Neutrophil (primary cell): Measurements from ENCODE around the gene PRKACB.
"Not testable (repeated sequence)": the region's sequence is repeated elsewhere in the genome, so short reads cannot be mapped to it uniquely, and the experiment has no call there.

Experiments used
- H3K27ac ChIP-seq: fragments of 200-600 bp; sonication (generic); 2 replicates; pipeline ENCODE4 v1.5.1; 2016; ENCODE audit warnings: mild to moderate bottlenecking, moderate library complexity
- H3K27me3 ChIP-seq: fragments of 200-600 bp; sonication (generic); 2 replicates; pipeline ENCODE4 v1.6.0; 2016; ENCODE audit warnings: mild to moderate bottlenecking
- H3K36me3 ChIP-seq: fragments of 200-600 bp; sonication (generic); 2 replicates; pipeline ENCODE4 v1.5.1; 2017
- H3K4me1 ChIP-seq, 2 experiments: fragments of 200-600 bp in 1 of 2; sonication (generic) in 1 of 2; 1 replicate in 1 of 2; 2 replicates in 1 of 2; pipeline versions ENCODE4 v1.5.1 to v1.6.1; 2013 to 2016; ENCODE audit warnings: low read depth in 1 of 2, low read length in 1 of 2, mild to moderate bottlenecking in 1 of 2, moderate library complexity in 1 of 2; ENCODE audit not compliant: control insufficient read depth in 1 of 2, insufficient read depth in 1 of 2
- H3K4me3 ChIP-seq, 2 experiments: fragments of 200-600 bp in 1 of 2; sonication (generic) in 1 of 2; 1 replicate in 1 of 2; 2 replicates in 1 of 2; pipeline ENCODE4 v1.5.1; 2013 to 2016; ENCODE audit warnings: low read depth in 1 of 2, low read length in 1 of 2, mild to moderate bottlenecking in 1 of 2, moderate library complexity in 1 of 2
- H3K9me3 ChIP-seq: fragments of 200-600 bp; sonication (generic); 2 replicates; pipeline ENCODE4 v1.5.1; 2016
- CTCF ChIP-seq: fragments of 200-600 bp; sonication (generic); IDR thresholded peaks from 2 replicates; pipeline ENCODE4 v1.5.1; 2016; ENCODE audit warnings: antibody characterized with exemption

Gene PRKACB

DNA sequence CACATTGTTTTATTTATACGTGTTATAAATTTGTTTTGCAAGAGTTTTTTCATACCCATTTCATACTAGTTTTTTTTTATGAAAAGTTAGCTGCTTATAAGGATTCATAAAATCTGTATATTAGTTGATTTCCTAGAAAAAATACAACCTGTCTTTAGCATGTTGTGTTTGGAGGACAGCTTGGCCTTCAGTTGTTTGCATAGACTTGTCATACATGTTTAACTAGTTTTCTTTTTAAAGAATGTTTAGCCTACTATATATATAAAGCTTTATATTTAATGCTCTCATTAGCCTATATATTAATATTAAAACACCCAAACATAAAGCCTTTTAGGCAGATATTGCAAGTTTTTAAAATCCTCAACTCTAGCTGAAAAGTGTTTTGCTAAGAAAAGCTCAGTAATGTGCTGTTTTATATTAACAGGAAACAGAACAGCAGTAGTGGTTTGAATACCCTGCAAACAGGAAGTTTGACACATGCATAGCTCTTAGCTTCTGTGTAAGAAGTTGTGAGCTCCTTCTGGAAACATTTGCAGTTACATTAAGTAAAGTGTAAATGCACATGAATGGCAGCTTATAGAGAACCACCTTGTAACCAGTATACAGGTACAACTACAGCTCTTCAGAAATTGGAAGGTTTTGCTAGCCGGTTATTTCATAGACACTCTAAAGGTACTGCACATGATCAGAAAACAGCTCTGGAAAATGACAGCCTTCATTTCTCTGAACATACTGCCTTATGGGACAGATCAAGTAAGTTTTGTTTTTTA is at the start of gene PRKACB:
TSS of gene PRKACB (plus strand) at position 476 of the 770 bp plus-strand sequence. CDS start at position 567, 91 bp downstream.
- no peaks in the 10 kb centered on the region for H3K36me3 ChIP-seq
- H3K27me3 ChIP-seq: no peaks in the 10 kb centered on the region
- peak within 1 kb of the TSS in 1 of 2 experiments; percentile 2 for H3K4me3 ChIP-seq
- peak within 1 kb of the TSS; percentile 61 for H3K27ac ChIP-seq
- no peaks in the 10 kb centered on the region for H3K9me3 ChIP-seq
- TF ChIP-seq CTCF: no peak
- peaks cover 29 to 44% of the 10 kb centered on the region in 2 experiments for H3K4me1 ChIP-seq

DNA sequence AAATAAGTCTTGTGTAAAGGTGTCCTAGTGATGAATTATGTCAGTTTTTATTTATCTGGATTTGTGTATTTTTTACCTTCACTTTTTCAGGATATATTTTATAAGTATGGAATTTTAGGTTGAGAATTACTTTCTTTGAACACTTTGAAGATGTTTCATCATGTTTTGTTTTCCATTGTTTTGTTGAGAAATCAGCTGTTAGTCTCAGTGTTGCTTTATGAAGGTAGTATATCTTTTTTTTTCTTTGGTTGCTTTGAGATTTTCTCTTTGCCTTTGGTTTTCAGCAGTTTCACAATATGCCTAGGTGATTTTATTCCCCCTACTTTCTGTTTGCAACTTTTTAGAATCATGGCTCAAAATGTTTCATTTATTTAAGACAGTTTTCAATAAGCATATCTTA is 48.8 kb upstream of the PRKACB start:
- H3K27ac ChIP-seq: no peak overlapping the region
- no peak overlapping the region for H3K4me3 ChIP-seq
- H3K36me3 ChIP-seq: no peaks in the 10 kb centered on the region
- H3K27me3 ChIP-seq: no peaks in the 10 kb centered on the region
- TF ChIP-seq CTCF: no peak
- H3K4me1 ChIP-seq: no peaks in the 10 kb centered on the region
- no peaks in the 10 kb centered on the region for H3K9me3 ChIP-seq

DNA sequence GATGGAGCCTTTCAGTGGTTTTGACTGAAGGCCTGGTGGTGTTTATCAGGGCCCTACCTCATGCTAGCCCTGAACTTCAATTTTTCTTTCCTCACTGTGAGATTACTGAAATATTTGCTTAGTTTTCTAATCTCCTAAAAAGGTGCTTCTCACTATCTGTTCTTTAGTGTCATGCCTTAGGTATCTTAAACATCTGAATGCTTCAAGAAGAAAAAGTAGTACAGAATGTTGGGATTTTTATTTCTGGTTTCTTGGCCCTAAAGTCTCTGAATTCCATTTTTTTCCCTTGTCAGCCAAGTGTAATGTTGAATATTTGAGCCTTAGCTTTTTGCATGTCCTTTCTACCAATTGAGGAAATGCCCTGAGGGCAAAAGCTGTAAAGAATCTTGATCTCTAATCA is 47.9 kb upstream of the PRKACB start:
- TF ChIP-seq CTCF: no peak
- Histone ChIP-seq H3K9me3 (no peaks in the 10 kb centered on the region), H3K27ac (no peak overlapping the region), H3K27me3 (no peaks in the 10 kb centered on the region), H3K4me1 (no peaks in the 10 kb centered on the region), H3K36me3 (no peaks in the 10 kb centered on the region), H3K4me3 (no peak overlapping the region)

DNA sequence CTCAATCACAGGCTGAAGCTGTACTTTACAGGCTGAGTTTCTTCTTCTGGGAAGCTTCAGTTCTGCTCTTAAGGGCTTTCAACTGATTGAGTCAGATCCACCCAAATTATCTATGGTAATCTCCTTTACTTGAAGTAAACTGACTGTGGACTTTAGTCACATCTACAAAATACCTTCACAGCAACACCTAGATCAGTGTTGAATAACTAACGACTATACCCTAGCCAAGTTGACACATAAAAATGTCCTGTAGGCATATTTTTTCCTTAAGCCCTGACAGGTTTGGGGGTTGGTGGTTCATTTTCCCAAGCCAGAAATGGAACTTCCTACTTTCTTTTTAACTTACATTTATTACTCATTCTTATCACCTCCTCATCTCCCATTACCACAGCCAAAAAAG is 42.9 kb upstream of the PRKACB start:
- TF ChIP-seq CTCF: no peak
- no peaks in the 10 kb centered on the region for H3K9me3 ChIP-seq
- no peaks in the 10 kb centered on the region for H3K27me3 ChIP-seq
- H3K4me1 ChIP-seq: no peaks in the 10 kb centered on the region
- H3K4me3 ChIP-seq: no peak overlapping the region
- H3K36me3 ChIP-seq: no peaks in the 10 kb centered on the region
- H3K27ac ChIP-seq: no peak overlapping the region

GRCh38 chr1:84103197-84103992 is 40.7 kb upstream of the PRKACB start:
- no peaks in the 10 kb centered on the region for H3K27me3 ChIP-seq
- H3K9me3 ChIP-seq: no peaks in the 10 kb centered on the region
- no peak for TF ChIP-seq CTCF
- no peak overlapping the region for H3K4me3 ChIP-seq
- no peaks in the 10 kb centered on the region for H3K36me3 ChIP-seq
- H3K4me1 ChIP-seq: no peaks in the 10 kb centered on the region
- no peak overlapping the region for H3K27ac ChIP-seq

DNA sequence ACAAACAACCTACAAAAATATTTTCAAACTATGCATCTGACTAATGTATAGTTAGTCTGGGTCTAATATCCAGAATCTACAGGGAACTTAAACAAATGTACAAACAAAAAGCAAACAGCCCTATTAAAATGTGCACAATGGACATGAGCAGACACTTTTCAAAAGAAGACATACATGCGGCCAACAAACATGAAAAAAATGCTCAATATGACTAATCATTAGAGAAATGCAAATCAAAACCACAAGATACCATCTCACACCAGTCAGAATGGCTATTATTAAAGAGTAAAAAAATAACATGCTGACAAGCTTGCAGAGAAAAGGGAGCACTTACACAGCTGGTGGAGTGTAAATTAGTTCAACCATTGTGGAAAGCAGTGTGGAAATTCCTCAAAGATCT is 36.5 kb upstream of the PRKACB start:
- not testable (repeated sequence) for H3K4me1 ChIP-seq, H3K9me3 ChIP-seq, H3K27me3 ChIP-seq, H3K27ac ChIP-seq, H3K36me3 ChIP-seq, H3K4me3 ChIP-seq
